Right lobe of liver (tissue), 4 donors: Measurements from ENCODE around the gene SIM2.

ENCODE experiments used
- CTCF ChIP-seq, 4 donors: fragments of 200-600 bp in 3 of 4; fragments of 450-650 bp in 1 of 4; IDR thresholded peaks; one replicate each; pipeline versions ENCODE4 v1.5.1 to v1.8.0; 2016 to 2022; ENCODE audit warnings: antibody characterized with exemption in 4 of 4, mild to moderate bottlenecking in 2 of 4
- POLR2A ChIP-seq: fragments of 450-650 bp; IDR thresholded peaks from one replicate; pipeline ENCODE4 v1.6.1; 2017; ENCODE audit warnings: antibody characterized with exemption, mild to moderate bottlenecking
- donor health status: DM: no; HTN: no; CAD: no.
- donor health status: DM: no; HTN: no; CAD: no.
- donor health status: DM: no; HTN: yes; CAD: no.

GRCh38 chr21:36695671-36696389, 3.1 kb upstream of the SIM2 start:
- TF ChIP-seq CTCF (IDR thresholded peaks at IDR 0.05) (no peak), POLR2A (no peak)
